Body of pancreas (tissue), 4 donors: ENCODE measurements around the gene SYP. TPM values are rescaled to one million over a fixed set of nuclear protein-coding genes. Genes with fewer than 3 reads are reported as not detected.
A peak's percentile ranks its signal among the peaks of the same experiment; 100 is the strongest.
"Not testable (repeated sequence)": the region's sequence is repeated elsewhere in the genome, so short reads cannot be mapped to it uniquely, and the experiment has no call there.

ENCODE experiments used
- ATAC-seq: fragments of 150-250 bp; one replicate; pipeline ENCODE4 v1.9.1; 2016
- DNase-seq, 4 donors: peaks; one replicate each; pipeline ENCODE4 v3.0.0-alpha.2; 2019
- H3K27ac ChIP-seq, 4 donors: fragments of 200-600 bp; sonication (generic); 1 replicate in 3 of 4; 2 replicates in 1 of 4; pipeline versions ENCODE4 v1.5.1 to v1.6.1; 2016 to 2019; ENCODE audit warnings: mild to moderate bottlenecking in 1 of 4, mixed read lengths in 1 of 4, moderate library complexity in 1 of 4
- H3K27me3 ChIP-seq, 2 donors: fragments of 200-600 bp; sonication (generic); one replicate each; pipeline ENCODE4 v1.6.0; 2016; ENCODE audit warnings: mild to moderate bottlenecking in 1 of 2
- H3K36me3 ChIP-seq, 2 donors: fragments of 200-600 bp; sonication (generic); replicated peaks in 1 of 2; 2 replicates each; pipeline ENCODE4 v1.5.1; 2016; ENCODE audit warnings: low read depth in 2 of 2; ENCODE audit not compliant: insufficient read depth in 1 of 2
- H3K4me1 ChIP-seq: fragments of 200-600 bp; sonication (generic); one replicate; pipeline ENCODE4 v1.6.0; 2016
- H3K4me3 ChIP-seq, 2 donors: fragments of 200-600 bp; sonication (generic); 1 replicate in 1 of 2; 2 replicates in 1 of 2; pipeline ENCODE4 v1.5.1; 2016 to 2019
- H3K9me3 ChIP-seq, 3 donors: fragments of 200-600 bp; sonication (generic); 1 replicate in 2 of 3; 2 replicates in 1 of 3; pipeline ENCODE4 v1.5.1; 2016
- CTCF ChIP-seq, 7 experiments: fragments of 450-650 bp in 4 of 7; fragments of 200-600 bp in 3 of 7; sonication (generic) in 3 of 7; IDR thresholded peaks; one replicate each; pipeline ENCODE4 v1.5.1; 2016 to 2019; ENCODE audit warnings: antibody characterized with exemption in 7 of 7
- POLR2A ChIP-seq, 3 donors: fragments of 450-650 bp; IDR thresholded peaks; one replicate each; pipeline ENCODE4 v1.6.1; 2016; ENCODE audit warnings: antibody characterized with exemption in 3 of 3, mild to moderate bottlenecking in 2 of 3
- WGBS, 2 donors: methylation state at CpG; one replicate each; pipeline ENCODE4 v1.1.5; 2017; 5-methylcytosine and 5-hydroxymethylcytosine counted together
- intact Hi-C: fragments of 100-400 bp; cut with DNase I; formaldehyde crosslinking; loops from one replicate; pipeline ENCODE4 v1.15.1; 2023
- small RNA-seq: library from RNA; depleted of rRNA; stranded (forward); fragments of <200 nt; gene quantifications from one replicate; pipeline ENCODE3, GENCODE V24; 2016
- total RNA-seq, 2 donors: library from RNA; depleted of rRNA; stranded (reverse); fragments of >200 nt; gene quantifications; one replicate each; pipeline ENCODE4 v1.1.0, GENCODE V29; 2016

The SYP gene
- total RNA-seq, 2 donors from 2014 or later: 5.4 to 6.6 TPM

- H3K36me3 ChIP-seq: no peaks in the 10 kb centered on the region
- H3K27me3 ChIP-seq: no peaks in the 10 kb centered on the region
- no peak for TF ChIP-seq CTCF (IDR thresholded peaks at IDR 0.05)
- TF ChIP-seq POLR2A (IDR thresholded peaks at IDR 0.05): no peak
- peaks cover 18% of the 10 kb centered on the region for H3K4me1 ChIP-seq
- no peak for ATAC-seq
- 94 to 98% methylated on average over 7 to 12 of the region's 13 CpGs for WGBS, 2 donors
- H3K9me3 ChIP-seq: no peaks in the 10 kb centered on the region
- H3K4me3 ChIP-seq: no peak overlapping the region
- H3K27ac ChIP-seq: peak overlapping the region in 1 of 4 donors; percentile 74
- no peak for DNase-seq
- intact Hi-C loops: no loop called here
Measured at GRCh38 chrX:49147936-49148335, 52.1 kb downstream of the SYP start.

DNA sequence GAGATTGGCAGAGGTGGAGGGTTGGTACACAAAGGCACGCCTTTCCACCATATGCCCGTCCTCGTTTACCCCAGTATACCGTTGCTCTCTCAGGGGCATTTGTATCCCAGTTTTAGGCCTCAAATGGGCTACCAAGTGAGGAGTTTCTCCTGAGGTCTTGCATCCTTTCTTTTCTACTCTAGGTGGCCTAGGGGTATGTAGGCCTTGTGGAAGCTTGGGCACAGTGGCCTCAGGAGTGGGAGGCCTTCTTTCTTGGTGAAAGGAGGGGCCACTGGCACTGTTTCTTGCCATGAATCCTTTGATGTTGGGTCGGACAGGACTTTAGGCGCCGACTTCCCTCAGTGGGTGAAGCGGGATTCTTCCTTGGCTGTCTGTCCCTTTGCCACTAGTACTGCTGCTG is 52.7 kb downstream of the SYP start:
- Histone ChIP-seq H3K27me3 (no peaks in the 10 kb centered on the region), H3K4me1 (peaks cover 18% of the 10 kb centered on the region), H3K9me3 (no peaks in the 10 kb centered on the region), H3K36me3 (no peaks in the 10 kb centered on the region), H3K4me3 (no peak overlapping the region), H3K27ac (no peak overlapping the region)
- TF ChIP-seq POLR2A (IDR thresholded peaks at IDR 0.05) (no peak), CTCF (IDR thresholded peaks at IDR 0.05) (no peak)
- ATAC-seq (no peak), DNase-seq (no peak)
- intact Hi-C loops: no loop called here
- 92 to 96% methylated on average over 5 to 7 of the region's 8 CpGs for WGBS, 2 donors

- 69 to 86% methylated on average over 4 to 5 of the region's 7 CpGs for WGBS, 2 donors
Measured at GRCh38 chrX:49143154-49143553, 56.8 kb downstream of the SYP start.

GRCh38 chrX:49142264-49142663 is 57.7 kb downstream of the SYP start:
- WGBS, 2 donors: 36 to 37% methylated on average over 8 to 9 of the region's 9 CpGs
- DNase-seq, ATAC-seq, H3K9me3 ChIP-seq, H3K4me1 ChIP-seq, intact Hi-C loops, H3K27me3 ChIP-seq, H3K36me3 ChIP-seq, H3K4me3 ChIP-seq, H3K27ac ChIP-seq: not testable (repeated sequence)
- TF ChIP-seq CTCF (IDR thresholded peaks at IDR 0.05): peak in 6 of 7 experiments; percentile 22 to 44 (median 40)

More at GRCh38 chrX:49143154-49143553, 56.8 kb downstream of the SYP start:
- DNase-seq, H3K36me3 ChIP-seq, H3K4me1 ChIP-seq, H3K4me3 ChIP-seq, H3K27me3 ChIP-seq, ATAC-seq, H3K9me3 ChIP-seq, intact Hi-C loops, H3K27ac ChIP-seq: not testable (repeated sequence)

DNA sequence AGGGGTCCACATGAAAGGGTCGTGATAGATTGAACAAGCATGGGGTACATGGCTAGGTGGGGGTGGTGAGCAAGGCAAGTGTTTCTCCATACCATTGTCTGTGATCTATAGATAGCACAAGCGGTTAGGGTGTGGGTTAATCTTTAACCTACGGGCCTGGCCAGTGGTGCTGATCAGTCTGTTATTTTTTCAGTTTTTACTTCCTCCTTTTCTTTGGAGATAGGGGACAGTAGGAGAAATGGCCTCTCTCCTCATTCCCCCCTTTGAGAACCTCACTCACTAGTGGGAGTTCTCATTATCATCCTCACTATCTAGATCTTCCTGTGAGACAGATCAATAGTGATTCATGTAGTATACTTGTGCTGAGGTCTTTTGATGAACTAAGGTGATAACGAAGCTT is 60.3 kb downstream of the SYP start:
- Histone ChIP-seq H3K9me3 (peaks cover 0 to 8% (median 0%) of the 10 kb centered on the region in 3 donors), H3K36me3 (no peaks in the 10 kb centered on the region), H3K27me3 (no peaks in the 10 kb centered on the region), H3K4me1 (no peaks in the 10 kb centered on the region), H3K4me3 (no peak overlapping the region), H3K27ac (no peak overlapping the region)
- DNase-seq: no peak
- WGBS, 2 donors: 65 to 76% methylated on average over 4 of the region's 4 CpGs
- intact Hi-C loops: no loop called here
- no peak for ATAC-seq
- TF ChIP-seq POLR2A (IDR thresholded peaks at IDR 0.05) (no peak), CTCF (IDR thresholded peaks at IDR 0.05) (no peak)

Small RNAs within 50 kb of the gene (small RNA-seq; reads per million reads assigned to genes)
- gene RN7SL262P: not detected

Other genes starting within 250 kb of the SYP start
- gene OTUD5, start 242.6 kb downstream of the SYP start, total RNA-seq: 10 to 100 TPM; 23.6 to 40.2 TPM
- 1 to 10 TPM in 1 of 2 donors, under 1 TPM in 1; 0.52 to 1.3 TPM for gene KCND1, start 228.3 kb downstream of the SYP start, total RNA-seq
- gene GRIPAP1, start 197.9 kb downstream of the SYP start, total RNA-seq: 10 to 100 TPM; 22.8 to 42.5 TPM
- gene TFE3, start 156.8 kb downstream of the SYP start, total RNA-seq: 10 to 100 TPM; 24.9 to 71.9 TPM
- 10 to 100 TPM in 1 of 2 donors, 1 to 10 TPM in 1; 6.5 to 13.8 TPM for gene CCDC120, start 141.2 kb downstream of the SYP start, total RNA-seq
- gene PRAF2, start 126.2 kb downstream of the SYP start, total RNA-seq: 10 to 100 TPM in 1 of 2 donors, 1 to 10 TPM in 1; 5.4 to 10.9 TPM
- gene WDR45, start 120.3 kb downstream of the SYP start, total RNA-seq: 10 to 100 TPM; 59.4 to 77.1 TPM
- gene GPKOW, start 76.5 kb downstream of the SYP start, total RNA-seq: 10 to 100 TPM; 12.9 to 15.3 TPM
- 10 to 100 TPM; 13.2 to 40.9 TPM for gene MAGIX, start 37.4 kb downstream of the SYP start, total RNA-seq
- 10 to 100 TPM; 19.4 to 30.1 TPM for gene PLP2, start 28.3 kb downstream of the SYP start, total RNA-seq
- 10 to 100 TPM in 1 of 2 donors, 1 to 10 TPM in 1; 7.5 to 13.2 TPM for gene PRICKLE3, start 13.8 kb downstream of the SYP start, total RNA-seq
- gene CACNA1F, start 33.1 kb upstream of the SYP start, total RNA-seq: under 1 TPM in 1 of 2 donors, not detected in 1; 0.26 TPM
- 1 to 10 TPM; 8.2 to 9.1 TPM for gene CCDC22, start 35.3 kb upstream of the SYP start, total RNA-seq
- gene FOXP3, start 64.5 kb upstream of the SYP start, total RNA-seq: not detected
- gene PPP1R3F, start 69.6 kb upstream of the SYP start, total RNA-seq: 10 to 100 TPM in 1 of 2 donors, 1 to 10 TPM in 1; 3.0 to 16.3 TPM
- gene GAGE10, start 103.5 kb upstream of the SYP start, total RNA-seq: not detected
- gene GAGE12J, start 121.8 kb upstream of the SYP start, total RNA-seq: not detected
- gene GAGE13, start 131.4 kb upstream of the SYP start, total RNA-seq: not detected